Stimulated activated CD8-positive, alpha-beta memory T cell treated with anti-CD3 and anti-CD28 coated beads, Interleukin-12 subunit alpha, Interleukin-12 subunit beta, amount 100 ng/mL, for 24 hours (primary cell): ENCODE measurements around the gene MYO10.
A peak's percentile ranks its signal among the peaks of the same experiment; 100 is the strongest.
"Not testable (repeated sequence)": the region's sequence is repeated elsewhere in the genome, so short reads cannot be mapped to it uniquely, and the experiment has no call there.

Experiments used
- DNase-seq: peaks from one replicate; pipeline ENCODE4 v3.0.0-alpha.2; 2020; ENCODE audit errors: extremely low read depth

MYO10 gene

DNA sequence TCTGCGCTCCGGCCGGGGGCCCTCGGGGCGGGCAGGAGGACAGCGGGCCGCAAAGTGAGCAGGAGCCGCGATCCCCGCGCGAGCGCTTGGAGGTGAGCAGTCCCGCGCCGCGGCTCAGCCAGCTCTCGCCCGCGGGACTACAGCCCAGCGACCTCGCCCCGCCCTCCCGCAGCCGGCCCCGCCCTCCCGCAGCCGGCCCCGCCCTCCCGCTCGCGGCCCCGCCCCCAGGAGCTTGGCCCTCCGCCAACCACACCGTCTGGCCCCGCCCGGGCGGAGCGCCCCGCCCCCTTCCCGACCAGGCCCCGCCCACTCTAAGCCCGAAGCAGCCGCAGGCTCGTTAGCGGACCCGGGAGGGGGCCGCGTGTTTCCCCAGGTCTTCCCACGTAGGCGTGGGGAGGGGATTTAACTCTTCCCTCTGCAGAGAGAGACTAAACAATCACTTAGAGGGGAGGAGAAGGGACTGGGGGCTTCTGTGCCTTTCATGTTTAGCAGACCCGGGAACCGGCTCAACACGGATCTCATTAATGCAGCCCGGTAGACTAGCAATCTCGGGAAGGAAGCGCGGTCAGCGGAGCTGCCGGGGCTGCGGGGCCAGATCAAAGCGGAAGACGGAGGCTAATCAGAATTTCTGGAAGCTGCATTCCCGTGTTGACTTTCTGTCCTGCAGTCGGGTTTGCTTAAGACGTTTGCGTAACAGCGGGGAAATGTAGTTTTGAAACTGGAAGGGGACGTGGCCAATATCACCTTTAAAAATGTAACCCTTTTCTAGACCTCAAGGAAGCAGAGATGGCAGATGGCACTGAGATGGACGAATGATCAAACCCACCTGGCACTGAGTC is at the start of gene MYO10:
Gene MYO10, minus strand, starts transcription at position 139 of the 839 bp plus-strand sequence. CDS start 480 bp downstream, outside the sequence.
- DNase-seq: peak; percentile 7

- not testable (repeated sequence) for DNase-seq
Measured at GRCh38 chr5:16985304-16985703, 49.2 kb upstream of the MYO10 start.

GRCh38 chr5:16983972-16984371 is 47.9 kb upstream of the MYO10 start:
- DNase-seq: no peak

- DNase-seq: no peak
Measured at GRCh38 chr5:16983022-16983639, 47.0 kb upstream of the MYO10 start.

GRCh38 chr5:16981700-16982099 is 45.6 kb upstream of the MYO10 start:
- no peak for DNase-seq

DNA sequence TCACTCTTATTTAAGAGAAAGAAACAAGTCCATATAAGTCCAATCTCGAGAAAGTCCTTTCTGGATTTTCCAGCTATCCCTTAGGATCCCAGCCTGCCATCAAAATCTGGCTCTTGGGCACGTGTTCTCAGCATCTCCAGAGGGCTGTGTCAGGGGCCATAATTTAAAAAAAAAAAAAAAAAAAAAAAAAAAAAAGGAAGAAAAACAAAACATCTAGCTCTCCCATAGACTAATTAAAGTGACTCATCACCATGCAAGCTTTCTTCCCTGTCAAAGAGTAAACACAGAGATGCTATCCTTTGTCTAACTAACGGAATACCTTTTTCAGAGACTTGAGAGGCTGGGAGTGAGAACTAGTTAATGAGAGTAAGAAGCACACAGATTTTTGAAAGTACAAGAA is 44.9 kb upstream of the MYO10 start:
- DNase-seq: no peak

- DNase-seq: no peak
Measured at GRCh38 chr5:16978296-16978695, 42.2 kb upstream of the MYO10 start.

DNA sequence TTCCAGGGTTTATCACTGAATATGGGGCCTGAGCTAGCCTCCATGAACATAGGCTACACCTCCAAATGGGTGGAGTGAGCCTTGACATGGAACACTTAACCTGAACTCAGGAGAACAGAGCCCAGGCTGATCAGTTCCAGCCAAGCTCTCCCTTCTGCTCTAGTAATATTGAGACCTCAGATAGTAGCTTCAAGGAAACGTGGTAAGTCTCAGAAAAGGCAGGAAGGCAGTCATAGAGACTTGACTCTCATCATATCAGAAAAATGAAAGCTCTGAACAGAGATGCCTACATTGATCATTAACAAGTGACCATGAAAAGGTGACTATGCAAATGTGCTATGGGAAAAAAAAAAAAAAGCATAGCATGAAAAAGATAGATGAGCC is 40.5 kb upstream of the MYO10 start:
- no peak for DNase-seq

- no peak for DNase-seq
Measured at GRCh38 chr5:16975950-16976624, 40.0 kb upstream of the MYO10 start.

- no peak for DNase-seq
Measured at GRCh38 chr5:16974981-16975380, 38.9 kb upstream of the MYO10 start.

DNA sequence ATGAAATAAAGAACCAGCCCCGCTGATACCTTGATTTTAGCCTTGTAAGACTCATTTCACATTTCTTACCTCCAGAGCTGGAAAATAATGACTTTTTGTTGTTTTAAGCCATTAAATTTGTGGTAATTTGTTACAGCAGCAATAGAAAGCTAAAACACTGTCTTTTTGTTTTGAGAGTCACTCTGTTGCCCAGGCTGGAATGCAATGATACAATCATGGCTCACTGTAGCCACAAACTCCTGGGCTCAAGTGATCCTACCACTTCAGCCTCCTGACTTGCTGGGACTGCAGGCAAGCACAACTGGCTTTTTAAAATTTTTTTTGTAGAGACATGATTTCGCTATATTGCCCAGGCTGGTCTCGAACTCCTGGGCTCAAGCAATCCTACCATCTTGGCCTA is 34.7 kb upstream of the MYO10 start:
- no peak for DNase-seq

- no peak for DNase-seq
Measured at GRCh38 chr5:16970260-16970659, 34.2 kb upstream of the MYO10 start.

DNA sequence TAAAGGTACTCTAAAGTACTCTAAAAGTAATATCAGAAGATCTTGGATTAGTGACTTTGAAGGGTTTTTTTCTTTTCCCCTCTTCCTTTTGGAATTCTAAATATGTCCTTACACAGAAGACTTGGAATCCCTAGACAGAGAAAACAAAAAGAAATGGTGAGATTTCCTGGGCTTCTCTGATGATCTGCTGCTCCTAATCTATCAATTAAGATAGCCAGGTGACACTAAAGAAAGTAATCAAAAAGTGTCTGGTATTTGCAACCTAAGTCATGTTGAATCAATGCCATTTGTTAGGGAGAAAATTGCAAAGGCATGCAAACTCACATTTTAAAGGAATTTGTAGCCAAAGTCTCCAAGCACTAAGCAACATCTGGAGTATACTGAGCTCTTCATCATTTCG is 29.5 kb upstream of the MYO10 start:
- no peak for DNase-seq

DNA sequence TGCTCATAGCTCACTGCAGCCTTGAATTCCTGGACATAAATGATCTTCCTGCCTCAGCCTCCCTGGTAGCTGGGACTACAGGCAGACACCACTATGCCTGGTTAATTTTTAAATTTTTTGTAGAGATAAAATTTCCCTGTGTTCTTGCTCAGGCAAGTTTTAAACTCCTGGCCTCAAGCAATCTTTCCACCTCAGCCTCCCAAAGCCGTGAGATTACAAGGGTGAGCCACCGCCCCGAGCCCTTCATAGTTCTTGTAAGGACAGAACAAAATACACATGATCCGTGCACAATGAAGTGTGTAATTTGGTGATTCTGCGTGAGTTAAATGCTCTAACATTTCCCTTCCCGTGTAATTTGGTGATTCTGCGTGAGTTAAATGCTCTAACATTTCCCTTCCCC is 27.7 kb upstream of the MYO10 start:
- DNase-seq: no peak

GRCh38 chr5:16961131-16961530 is 25.0 kb upstream of the MYO10 start:
- no peak for DNase-seq

- DNase-seq: no peak
Measured at GRCh38 chr5:16957304-16958196, 21.5 kb upstream of the MYO10 start.

DNA sequence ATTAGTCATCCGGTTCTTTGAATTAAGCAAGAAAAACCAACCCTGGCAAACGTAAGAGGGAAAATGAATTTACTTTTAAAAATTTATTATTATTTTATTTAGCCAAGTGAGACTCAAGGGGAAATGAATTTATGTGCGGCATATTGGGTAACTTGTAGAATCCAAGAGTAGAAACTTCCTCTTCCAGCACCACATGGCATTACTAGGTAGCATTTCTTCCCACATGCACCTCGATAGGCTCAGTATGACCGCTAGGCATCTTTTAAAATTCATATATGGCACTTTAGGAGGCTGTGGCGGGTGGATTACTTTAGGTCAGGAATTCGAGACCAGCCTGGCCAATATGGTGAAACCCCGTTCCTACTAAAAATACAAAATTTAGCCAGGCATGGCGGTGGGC is 17.6 kb upstream of the MYO10 start:
- no peak for DNase-seq

DNA sequence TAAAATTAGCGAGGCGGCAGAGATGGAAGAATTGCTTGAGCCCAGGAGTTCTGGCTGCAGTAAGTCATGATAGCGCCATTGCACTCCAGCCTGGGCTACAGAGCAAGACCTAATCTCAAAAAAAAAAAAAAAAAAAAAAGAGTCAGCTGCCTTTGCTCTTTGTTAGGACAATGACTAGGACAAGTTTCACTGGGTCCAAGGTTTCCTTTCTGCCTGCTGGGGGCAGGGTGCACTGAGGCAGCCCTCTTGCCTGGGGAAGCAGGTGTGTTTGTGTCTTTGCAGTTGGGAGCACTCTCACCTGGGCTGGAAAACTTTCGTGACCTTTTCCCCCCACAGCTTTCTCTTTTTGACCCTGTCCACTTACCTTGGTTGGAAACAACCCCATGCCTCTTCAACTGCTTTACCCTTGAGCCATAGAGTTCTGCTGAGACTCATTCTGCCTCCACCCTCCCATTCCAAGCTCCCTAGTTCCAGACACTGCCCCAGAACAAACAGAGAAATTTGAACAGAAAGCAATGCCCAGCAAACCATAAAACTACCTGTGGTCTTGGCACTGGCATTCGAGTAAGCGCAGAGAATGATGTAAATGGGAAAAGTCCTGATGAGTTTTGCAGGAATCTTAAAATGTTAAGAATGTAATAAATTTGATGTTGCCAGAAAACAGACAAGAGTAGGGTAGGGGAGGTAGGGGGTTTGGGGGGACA is 17.0 kb upstream of the MYO10 start:
- no peak for DNase-seq

DNA sequence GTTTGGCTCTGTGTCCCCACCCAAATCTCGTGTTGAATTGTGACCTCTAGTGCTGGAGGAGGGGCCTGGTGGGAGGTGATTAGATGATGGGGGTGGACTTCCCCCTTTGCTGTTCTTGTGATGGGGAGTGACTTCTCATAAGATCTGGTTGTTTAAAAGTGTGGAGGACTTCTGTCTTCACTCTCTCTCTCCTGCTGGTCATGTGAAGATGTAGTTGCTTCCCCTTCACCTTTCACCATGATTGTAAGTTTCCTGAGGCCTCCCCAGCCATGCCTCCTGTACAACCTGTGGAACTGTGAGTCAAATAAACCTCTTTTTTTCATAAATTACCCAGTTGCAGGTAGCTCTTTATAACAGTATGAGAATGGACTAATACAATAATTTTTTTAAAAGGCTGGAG is 10.6 kb upstream of the MYO10 start:
- DNase-seq: no peak

- no peak for DNase-seq
Measured at GRCh38 chr5:16944816-16945562, 8.9 kb upstream of the MYO10 start.
